Motor neuron (in vitro differentiated cells): ENCODE measurements around the gene LIPH. TPM values are rescaled to one million over a fixed set of nuclear protein-coding genes. Genes with fewer than 3 reads are reported as not detected.
"Not testable (repeated sequence)": the region's sequence is repeated elsewhere in the genome, so short reads cannot be mapped to it uniquely, and the experiment has no call there.

Experiments
- ATAC-seq, 8 experiments: fragments of 200-7000 bp; cut with Tn5 transposase; replicated peaks in 6 of 8; 2 replicates each; pipeline ENCODE4 v1.8.0; 2021; ENCODE audit warnings: mild to moderate bottlenecking in 8 of 8, moderate library complexity in 8 of 8
- H3K27ac ChIP-seq, 2 donors: fragments of 250-450 bp; sonication (Bioruptor Pico); 2 replicates each; pipeline ENCODE4 v1.9.0; 2021; ENCODE audit warnings: antibody characterized with exemption in 2 of 2, mild to moderate bottlenecking in 2 of 2, moderate library complexity in 1 of 2
- H3K4me1 ChIP-seq, 2 donors: fragments of 250-450 bp; sonication (Bioruptor Pico); replicated peaks in 1 of 2; 2 replicates each; pipeline ENCODE4 v1.6.1; 2021; ENCODE audit warnings: antibody characterized with exemption in 2 of 2, mild to moderate bottlenecking in 2 of 2, moderate library complexity in 1 of 2
- H3K4me3 ChIP-seq, 5 donors: fragments of 250-450 bp; sonication (Bioruptor Pico); 2 replicates each; pipeline ENCODE4 v1.9.0; 2021; ENCODE audit warnings: antibody characterized with exemption in 5 of 5, mild to moderate bottlenecking in 5 of 5, moderate library complexity in 4 of 5
- WGBS, 10 experiments: fragments of 450-650 bp; shearing (Covaris generic); methylation state at CpG; one replicate each; pipeline ENCODE4 v1.0.0; 2022; 5-methylcytosine and 5-hydroxymethylcytosine counted together
- in situ Hi-C, 9 experiments: fragments of 400-800 bp; cut with MboI; loops; one replicate each; pipeline ENCODE4 v1.15.0; 2021; ENCODE audit warnings: low sequenced_read_pairs in 9 of 9, low pct_unique_long_range_greater_than_20kb in 2 of 9; ENCODE audit not compliant: unreplicated experiment in 9 of 9
- total RNA-seq, 8 experiments: library from RNA; unstranded; fragments of 300-600 nt; gene quantifications; 2 replicates each; pipeline versions ENCODE4 v1.2.3 to v1.2.4, GENCODE V29; 2022

Gene LIPH
- total RNA-seq, 8 experiments from 2014 or later: 0.05 to 17.8 (median 1.5) TPM

DNA sequence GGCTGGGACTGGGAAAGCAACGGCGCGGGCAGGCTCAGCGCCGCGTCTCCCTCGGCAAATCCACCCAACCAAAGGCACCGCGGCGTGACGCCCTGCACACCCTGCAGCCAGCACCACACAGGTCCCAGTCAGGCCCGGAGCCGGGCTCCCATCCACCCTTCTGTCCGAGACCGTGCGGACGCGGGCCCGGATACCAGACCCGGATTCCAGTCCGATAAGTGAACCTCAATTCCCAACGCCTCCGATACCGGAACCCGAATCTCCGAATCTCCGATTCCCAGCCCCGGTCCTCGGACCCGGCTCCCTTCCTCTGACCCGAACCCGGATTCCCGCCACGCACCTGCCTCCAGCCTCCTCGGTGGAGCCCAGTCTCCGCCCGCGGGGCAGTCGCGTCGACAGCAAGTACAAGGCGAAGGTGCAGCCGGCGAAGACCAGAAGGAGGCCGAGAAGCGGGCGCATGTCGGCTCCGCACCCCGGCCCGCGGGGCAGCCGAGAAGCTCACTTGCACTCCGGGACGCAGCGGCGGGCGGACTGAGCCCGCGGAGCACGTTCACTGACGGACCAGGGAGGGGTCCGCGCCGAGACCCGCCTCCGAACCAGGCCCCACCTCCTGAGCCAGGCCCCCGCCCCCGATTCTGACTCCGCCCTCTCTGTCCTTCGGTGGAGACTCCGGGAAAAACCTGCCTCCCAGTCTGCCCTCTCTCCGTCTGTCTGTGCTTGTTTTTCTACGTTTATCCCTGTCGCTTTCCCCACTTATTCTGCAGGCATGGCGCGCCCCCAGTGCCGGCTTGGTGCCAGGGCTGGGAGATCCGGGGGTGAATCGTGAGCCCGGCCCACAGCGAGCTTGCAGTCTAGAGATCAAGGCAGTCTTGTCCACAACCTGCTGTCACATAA lies 53.6 kb downstream of the LIPH start, which contains the start of gene TMEM41A:
Gene TMEM41A (minus strand): TSS at position 533 of the 894 bp plus-strand sequence. CDS start 74 bp downstream, at position 459.
- ATAC-seq: peak; percentile 95 to 98 (median 96)
- Histone ChIP-seq H3K4me1 (peaks cover 6 to 8% of the 10 kb centered on the region in 2 donors), H3K27ac (peak within 1 kb of the TSS; percentile 54 to 79), H3K4me3 (peak within 1 kb of the TSS; percentile 69 to 99 (median 94))
- 0 to 13% (median 0%) methylated on average over 2 to 7 of the region's 82 CpGs; no CpG with 5 or more reads in 4 of the 10 experiments for WGBS, 10 experiments
- in situ Hi-C loops: no loop called here

DNA sequence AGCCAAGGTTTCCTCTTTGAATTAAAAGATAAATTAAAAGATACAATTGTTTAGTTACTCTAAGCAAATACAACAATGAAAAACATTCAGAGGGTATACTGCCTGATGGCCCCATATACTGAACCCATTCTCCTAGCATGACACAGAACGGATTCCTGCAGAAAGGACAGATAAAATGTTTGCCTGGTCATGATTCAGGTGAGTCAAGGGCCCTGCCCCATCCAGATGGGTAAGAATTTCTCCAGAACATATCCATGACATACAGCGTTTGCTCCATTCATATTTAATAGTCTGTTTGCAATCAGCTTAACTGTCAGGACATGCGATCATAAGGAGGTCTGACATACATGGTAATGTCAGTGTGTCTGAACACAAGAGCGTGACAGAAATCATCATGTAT lies 62.1 kb downstream of the LIPH start:
- ATAC-seq: no peak
- WGBS, 10 experiments: 80 to 100% (median 92%) methylated on average over 1 to 4 of the region's 4 CpGs
- in situ Hi-C loops: no loop called here
- H3K4me3 ChIP-seq: no peak overlapping the region
- H3K4me1 ChIP-seq: no peaks in the 10 kb centered on the region
- H3K27ac ChIP-seq: no peak overlapping the region

DNA sequence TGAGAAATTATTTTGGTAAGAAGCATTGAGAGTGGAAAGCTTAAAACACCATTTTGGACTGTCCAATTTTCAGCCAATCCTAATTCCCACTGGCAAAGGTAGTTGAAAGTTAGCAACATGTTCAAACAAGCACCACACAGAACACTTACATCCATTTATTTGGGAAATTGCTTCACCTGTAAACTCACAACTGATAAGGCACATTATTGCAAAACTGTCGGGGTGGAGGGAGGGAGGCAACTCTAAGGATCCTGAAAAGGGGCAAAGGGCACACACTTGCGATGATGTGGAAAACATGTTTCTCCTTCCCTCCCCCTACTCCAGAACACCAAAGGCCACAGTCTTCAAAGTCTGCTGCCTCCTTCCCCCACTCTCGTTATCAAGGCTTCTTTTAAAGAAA lies 62.9 kb downstream of the LIPH start:
- Histone ChIP-seq H3K4me3 (no peak overlapping the region), H3K4me1 (peaks cover under 1 to 3% of the 10 kb centered on the region in 2 donors), H3K27ac (no peak overlapping the region)
- in situ Hi-C loops: no loop called here
- no peak for ATAC-seq
- 76 to 100% (median 96%) methylated on average over 1 to 2 of the region's 3 CpGs; no CpG with 5 or more reads in 2 of the 10 experiments for WGBS, 10 experiments

DNA sequence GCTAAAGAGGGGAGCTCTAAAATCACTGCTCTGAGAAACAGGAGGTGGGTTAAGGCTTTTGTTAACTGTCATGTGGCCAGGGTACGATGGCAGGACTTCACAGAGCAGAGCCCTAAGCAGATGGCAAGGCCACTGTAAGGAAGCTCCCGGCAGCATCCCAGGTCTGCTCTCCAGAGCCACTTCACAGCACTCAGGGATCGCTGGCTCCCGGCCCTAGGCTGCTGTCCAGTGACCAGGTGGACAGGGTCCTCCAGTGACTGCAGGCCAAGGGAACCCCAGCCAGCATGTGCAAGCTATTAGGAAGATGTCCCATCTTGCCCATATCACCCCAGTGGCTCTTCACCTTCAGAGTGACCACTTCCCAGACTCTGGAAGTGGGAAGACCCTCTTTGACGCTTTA lies 63.9 kb downstream of the LIPH start:
- in situ Hi-C loops: no loop called here
- ATAC-seq: no peak
- Histone ChIP-seq H3K4me3 (no peak overlapping the region), H3K4me1 (peaks cover 4 to 7% of the 10 kb centered on the region in 2 donors), H3K27ac (no peak overlapping the region)
- 70 to 93% (median 88%) methylated on average over 2 to 3 of the region's 5 CpGs; no CpG with 5 or more reads in 6 of the 10 experiments for WGBS, 10 experiments

DNA sequence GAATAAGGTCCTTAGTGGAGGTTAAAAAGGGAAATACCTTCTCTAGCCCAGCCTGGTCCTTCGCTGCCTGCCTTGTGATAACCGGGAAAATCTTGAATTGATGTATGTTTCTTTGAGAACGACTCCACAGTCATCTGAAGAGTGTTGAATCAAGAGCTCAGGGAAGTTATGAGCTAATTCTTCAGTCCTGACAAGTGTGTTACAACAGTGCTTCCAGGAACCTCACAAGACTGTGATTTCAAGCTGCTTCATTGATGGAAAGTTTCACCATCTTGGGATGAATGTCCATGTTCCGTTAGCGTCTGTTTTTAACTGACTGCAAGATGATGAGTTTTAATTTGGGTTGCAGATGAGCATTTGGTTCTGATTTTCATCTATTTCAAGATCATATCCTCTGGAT lies 66.0 kb downstream of the LIPH start:
- no peak overlapping the region for H3K27ac ChIP-seq
- H3K4me1 ChIP-seq: peaks cover 4 to 7% of the 10 kb centered on the region in 2 donors
- no peak for ATAC-seq
- H3K4me3 ChIP-seq: no peak overlapping the region
- in situ Hi-C loops: no loop called here
- WGBS, 10 experiments: 53 to 100% (median 93%) methylated on average over 1 to 5 of the region's 5 CpGs; no CpG with 5 or more reads in 2 of the 10 experiments

DNA sequence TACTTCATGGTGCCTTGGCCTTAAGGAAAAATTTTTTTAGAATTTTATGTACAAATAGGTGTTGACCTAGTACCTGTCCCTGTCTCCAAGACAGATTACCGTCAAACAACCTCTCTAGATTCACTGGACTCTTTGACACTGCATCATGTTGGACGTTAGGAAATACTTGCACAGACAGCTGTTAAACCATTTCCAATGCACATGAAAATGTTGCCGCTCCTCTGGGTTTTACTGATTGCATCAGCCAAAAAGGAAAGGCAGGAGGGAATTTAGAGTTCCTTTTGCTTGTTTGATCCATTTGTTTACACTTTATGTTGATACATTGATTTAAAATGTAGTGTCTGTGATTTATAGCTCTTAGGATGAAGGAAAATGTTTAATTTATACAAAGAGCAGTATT lies 68.1 kb downstream of the LIPH start:
- in situ Hi-C loops: no loop called here
- 60 to 100% (median 86%) methylated on average over 1 to 3 of the region's 3 CpGs; no CpG with 5 or more reads in 2 of the 10 experiments for WGBS, 10 experiments
- no peak overlapping the region for H3K4me3 ChIP-seq
- H3K27ac ChIP-seq: no peak overlapping the region
- ATAC-seq: peak in 1 of 8 experiments; percentile 32
- H3K4me1 ChIP-seq: peaks cover 4 to 7% of the 10 kb centered on the region in 2 donors

DNA sequence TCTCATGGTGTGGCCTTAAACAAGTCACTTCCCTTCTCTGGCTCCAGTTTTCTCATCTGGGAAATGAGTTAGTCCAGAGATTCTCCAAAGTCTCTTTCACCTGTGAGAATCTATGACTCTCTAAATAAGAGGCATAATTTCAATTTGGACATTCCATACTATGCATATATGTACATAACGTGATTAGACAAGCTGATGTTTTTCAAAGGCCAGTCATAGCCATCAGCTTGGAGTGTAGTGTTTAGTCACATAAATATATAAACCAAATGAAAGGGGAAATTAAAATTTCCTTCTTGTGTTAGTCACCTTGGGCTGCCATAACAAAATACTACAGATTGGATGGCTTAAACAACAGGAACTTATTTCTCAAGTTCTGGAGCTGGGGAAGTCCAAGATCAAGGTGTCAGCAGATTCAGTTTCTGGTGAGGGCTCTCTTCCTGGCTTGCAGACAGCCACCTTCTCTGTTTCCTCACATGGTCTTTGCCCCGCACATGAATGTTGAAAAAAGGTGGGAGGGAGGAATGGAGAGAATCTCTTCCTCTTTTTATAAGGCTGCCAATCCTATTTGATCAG lies 72.9 kb downstream of the LIPH start:
- Histone ChIP-seq H3K27ac (no peak overlapping the region), H3K4me1 (peaks cover 4% of the 10 kb centered on the region in 2 donors), H3K4me3 (no peak overlapping the region)
- WGBS, 10 experiments: 32 to 100% (median 90%) methylated on average over 1 to 2 of the region's 2 CpGs; no CpG with 5 or more reads in 2 of the 10 experiments
- in situ Hi-C loops: no loop called here
- ATAC-seq: peak in 3 of 8 experiments; percentile 50 to 65 (median 59)

DNA sequence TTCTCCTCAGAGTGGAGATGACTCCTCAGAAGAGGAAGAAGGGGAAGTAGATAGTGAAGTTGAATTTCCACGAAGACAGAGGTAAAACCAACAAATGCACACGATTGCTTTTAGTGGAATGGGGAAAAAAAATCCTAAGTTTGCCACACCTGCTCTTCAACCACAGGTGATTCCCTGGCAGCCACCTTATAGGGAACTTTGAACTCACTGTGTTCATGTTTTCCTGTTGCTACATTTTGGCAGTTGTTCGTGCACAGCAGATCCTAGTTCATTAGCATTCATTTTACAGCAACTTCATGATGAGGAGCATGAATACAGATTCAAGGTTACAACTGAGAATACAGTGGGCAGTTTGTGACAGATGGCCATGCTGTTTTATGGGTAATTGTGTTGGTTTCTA lies 75.1 kb downstream of the LIPH start:
- Histone ChIP-seq H3K4me3 (no peak overlapping the region), H3K27ac (no peak overlapping the region), H3K4me1 (no peaks in the 10 kb centered on the region)
- in situ Hi-C loops: no loop called here
- ATAC-seq: no peak
- 13 to 100% (median 65%) methylated on average over 1 to 3 of the region's 3 CpGs; no CpG with 5 or more reads in 3 of the 10 experiments for WGBS, 10 experiments

DNA sequence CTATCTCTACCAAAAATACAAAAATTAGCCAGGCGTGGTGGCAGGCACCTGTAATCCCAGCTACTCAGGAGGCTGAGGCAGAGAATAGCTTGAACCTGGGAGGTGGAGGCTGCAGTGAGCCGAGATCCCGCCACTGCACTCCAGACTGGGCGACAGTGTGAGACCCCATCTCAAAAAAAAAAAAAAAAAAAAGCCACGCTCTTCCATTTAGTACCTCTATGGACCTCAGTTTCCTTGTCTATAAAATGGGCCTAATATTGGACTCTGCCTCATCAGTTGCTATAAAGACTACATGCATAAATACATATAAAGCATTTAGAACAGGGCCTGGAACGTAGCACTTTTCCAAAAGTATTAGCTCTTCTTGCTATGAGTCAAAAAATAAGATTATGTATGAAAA lies 77.5 kb downstream of the LIPH start:
- ATAC-seq, in situ Hi-C loops, H3K27ac ChIP-seq, H3K4me3 ChIP-seq, H3K4me1 ChIP-seq: not testable (repeated sequence)
- 88 to 100% (median 100%) methylated on average over 1 to 4 of the region's 6 CpGs; no CpG with 5 or more reads in 3 of the 10 experiments for WGBS, 10 experiments

DNA sequence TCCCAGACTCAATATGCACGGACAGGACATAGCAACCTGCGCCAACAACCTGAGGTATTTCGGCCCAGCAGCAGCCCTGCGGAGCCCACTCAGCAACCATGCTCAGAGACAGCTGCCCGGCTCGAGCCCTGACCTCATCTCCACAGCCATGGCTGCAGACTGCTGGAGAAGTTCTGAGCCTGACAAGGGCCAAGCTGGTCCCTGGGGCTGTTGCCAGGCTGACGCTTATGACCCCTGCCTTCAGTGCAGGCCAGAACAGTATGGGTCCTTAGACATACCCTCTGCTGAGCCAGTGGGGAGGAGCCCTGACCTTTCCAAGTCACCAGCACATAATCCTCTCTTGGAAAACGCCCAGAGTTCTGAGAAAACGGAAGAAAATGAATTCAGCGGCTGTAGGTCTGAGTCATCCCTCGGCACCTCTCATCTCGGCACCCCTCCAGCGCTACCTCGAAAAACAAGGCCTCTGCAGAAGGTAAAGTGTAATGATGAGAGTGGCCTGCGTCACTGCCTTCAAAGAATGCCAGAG lies 79.0 kb downstream of the LIPH start:
- 80 to 100% (median 94%) methylated on average over 2 to 9 of the region's 15 CpGs; no CpG with 5 or more reads in 4 of the 10 experiments for WGBS, 10 experiments
- H3K27ac ChIP-seq: no peak overlapping the region

DNA sequence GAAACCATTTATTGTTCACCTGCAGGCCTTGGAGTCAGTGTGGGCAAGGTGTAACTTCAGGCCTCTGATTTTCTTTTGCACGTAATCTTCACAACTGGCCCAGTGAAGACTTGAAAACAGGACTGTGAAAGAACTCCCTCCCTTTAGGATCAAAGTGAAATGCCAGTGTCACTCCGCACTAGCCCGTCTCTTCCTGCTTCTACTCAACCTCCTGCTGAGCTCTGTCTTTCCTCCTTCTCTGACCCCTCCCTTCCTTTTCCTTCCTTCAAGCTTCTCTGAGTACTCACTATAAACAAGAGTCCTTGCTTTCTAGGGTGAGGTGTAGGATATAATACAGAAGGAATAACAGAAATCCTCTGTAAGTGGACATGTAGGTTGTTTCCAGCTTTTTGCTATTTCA lies 82.1 kb downstream of the LIPH start:
- in situ Hi-C loops: no loop called here
- no peak overlapping the region for H3K27ac ChIP-seq
- H3K4me3 ChIP-seq: no peak overlapping the region
- ATAC-seq: no peak
- 43 to 100% (median 63%) methylated on average over 1 to 3 of the region's 3 CpGs; no CpG with 5 or more reads in 3 of the 10 experiments for WGBS, 10 experiments
- H3K4me1 ChIP-seq: no peaks in the 10 kb centered on the region

More for the DNA sequence above, 79.0 kb downstream of the LIPH start:
- peak in 1 of 8 experiments; percentile 61 for ATAC-seq
- Histone ChIP-seq H3K4me1 (no peaks in the 10 kb centered on the region), H3K4me3 (no peak overlapping the region)
- in situ Hi-C loops: no loop called here

DNA sequence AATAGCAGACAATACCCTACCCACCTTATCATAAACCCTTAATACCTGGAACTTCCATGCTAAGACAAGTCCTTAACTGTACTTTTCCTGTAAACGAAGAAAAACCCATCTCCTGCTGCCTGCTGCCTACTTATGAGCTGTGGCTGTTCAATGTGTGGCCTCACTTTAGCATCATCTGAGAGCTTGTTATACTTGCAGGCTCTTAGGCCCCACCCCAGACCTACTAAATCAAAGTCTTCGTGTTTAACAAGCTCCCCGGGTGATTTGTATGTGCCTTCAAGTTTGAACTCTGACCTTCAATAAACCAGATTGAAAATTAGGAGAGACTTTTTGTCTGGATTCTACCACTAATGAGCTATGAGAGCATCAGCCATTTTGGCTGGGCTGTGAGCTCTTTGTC lies 82.8 kb downstream of the LIPH start:
- Histone ChIP-seq H3K4me3 (no peak overlapping the region), H3K4me1 (no peaks in the 10 kb centered on the region), H3K27ac (no peak overlapping the region)
- 5 to 100% (median 76%) methylated on average over 1 to 3 of the region's 3 CpGs; no CpG with 5 or more reads in 4 of the 10 experiments for WGBS, 10 experiments
- no peak for ATAC-seq
- in situ Hi-C loops: no loop called here

DNA sequence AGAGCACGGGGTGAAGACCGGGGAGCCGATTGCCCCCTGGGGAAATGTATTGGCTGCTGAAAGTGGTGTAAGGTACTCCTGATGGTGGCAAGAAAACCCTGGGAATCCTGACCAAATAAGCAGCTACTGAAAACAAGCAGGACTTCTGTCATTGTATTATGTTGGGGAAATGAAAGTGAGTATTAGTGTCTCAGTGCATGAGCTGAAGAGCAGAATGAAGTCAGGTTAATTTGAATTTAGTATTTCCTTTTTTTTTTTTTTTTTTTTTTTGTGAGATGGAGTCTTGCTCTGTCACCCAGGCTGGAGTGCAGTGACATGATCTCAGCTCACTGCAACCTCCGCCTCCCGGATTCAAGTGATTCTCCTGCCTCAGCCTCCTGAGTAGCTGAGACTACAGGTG lies 86.3 kb downstream of the LIPH start:
- not testable (repeated sequence) for ATAC-seq, H3K27ac ChIP-seq
- WGBS, 10 experiments: 70 to 100% (median 92%) methylated on average over 1 to 3 of the region's 5 CpGs; no CpG with 5 or more reads in 6 of the 10 experiments

More for the DNA sequence above, 86.3 kb downstream of the LIPH start:
- in situ Hi-C loops, H3K4me1 ChIP-seq, H3K4me3 ChIP-seq: not testable (repeated sequence)
